Mesothelial cell of epicardium (in vitro differentiated cells): ENCODE data around the gene RCAN1. TPM values are rescaled to one million over a fixed set of nuclear protein-coding genes. Genes with fewer than 3 reads are reported as not detected.
A peak's percentile ranks its signal among the peaks of the same experiment; 100 is the strongest.

Experiments used
- DNase-seq, 2 experiments: peaks; one replicate each; pipeline ENCODE4 v3.0.0; 2021; ENCODE audit warnings: low spot score in 2 of 2; ENCODE audit not compliant: unreplicated experiment in 2 of 2
- H3K27ac Mint-ChIP-seq: 2 replicates; pipeline ENCODE4 v1.8.0; 2021; ENCODE audit warnings: mixed read lengths
- H3K27me3 Mint-ChIP-seq: 2 replicates; pipeline ENCODE4 v1.8.0; 2021; ENCODE audit warnings: low read depth, mixed read lengths
- H3K36me3 Mint-ChIP-seq: 2 replicates; pipeline ENCODE4 v1.8.0; 2021; ENCODE audit warnings: mixed read lengths
- H3K4me1 Mint-ChIP-seq: 2 replicates; pipeline ENCODE4 v1.8.0; 2021; ENCODE audit warnings: mixed read lengths
- H3K4me3 Mint-ChIP-seq: 2 replicates; pipeline ENCODE4 v1.8.0; 2021; ENCODE audit warnings: mild to moderate bottlenecking, moderate library complexity, mixed read lengths
- H3K9me3 Mint-ChIP-seq: 2 replicates; pipeline ENCODE4 v1.8.0; 2021; ENCODE audit warnings: mixed read lengths
- CTCF ChIP-seq: fragments of 200-600 bp; sonication (generic); IDR thresholded peaks from one replicate; pipeline ENCODE4 v1.5.0; 2021; ENCODE audit warnings: antibody characterized with exemption; ENCODE audit not compliant: unreplicated experiment
- total RNA-seq: library from RNA; stranded (reverse); gene quantifications from 3 replicates; pipeline ENCODE4 v1.2.1, GENCODE V29; 2021

RCAN1 gene
- total RNA-seq, 1 donor from 2014 or later: 14.8 TPM

- no peaks in the 10 kb centered on the region for H3K9me3 Mint-ChIP-seq
- no peaks in the 10 kb centered on the region for H3K4me1 Mint-ChIP-seq
- no peak for TF ChIP-seq CTCF
- no peaks in the 10 kb centered on the region for H3K36me3 Mint-ChIP-seq
- peaks cover 73% of the 10 kb centered on the region for H3K27me3 Mint-ChIP-seq
- no peak overlapping the region for H3K27ac Mint-ChIP-seq
- no peak overlapping the region for H3K4me3 Mint-ChIP-seq
- no peak for DNase-seq
These were observed 6.8 kb upstream of the RCAN1 start for GRCh38 chr21:34621434-34622350.

GRCh38 chr21:34619841-34620665 is 5.1 kb upstream of the RCAN1 start:
- H3K27ac Mint-ChIP-seq: no peak overlapping the region

GRCh38 chr21:34618941-34619340 is 4.0 kb upstream of the RCAN1 start:
- DNase-seq: no peak
- peaks cover 67% of the 10 kb centered on the region for H3K27me3 Mint-ChIP-seq
- no peak for TF ChIP-seq CTCF
- H3K4me3 Mint-ChIP-seq: no peak overlapping the region
- H3K4me1 Mint-ChIP-seq: peaks cover 5% of the 10 kb centered on the region
- H3K9me3 Mint-ChIP-seq: no peaks in the 10 kb centered on the region
- H3K36me3 Mint-ChIP-seq: no peaks in the 10 kb centered on the region
- no peak overlapping the region for H3K27ac Mint-ChIP-seq

More at GRCh38 chr21:34619841-34620665, 5.1 kb upstream of the RCAN1 start:
- H3K4me3 Mint-ChIP-seq: no peak overlapping the region
- TF ChIP-seq CTCF: no peak
- H3K9me3 Mint-ChIP-seq: no peaks in the 10 kb centered on the region
- H3K36me3 Mint-ChIP-seq: no peaks in the 10 kb centered on the region
- peaks cover 2% of the 10 kb centered on the region for H3K4me1 Mint-ChIP-seq
- H3K27me3 Mint-ChIP-seq: peaks cover 69% of the 10 kb centered on the region
- no peak for DNase-seq

GRCh38 chr21:34617753-34618339 is 2.9 kb upstream of the RCAN1 start:
- Mint-ChIP-seq H3K4me1 (peaks cover 5% of the 10 kb centered on the region), H3K4me3 (no peak overlapping the region), H3K9me3 (no peaks in the 10 kb centered on the region), H3K27ac (no peak overlapping the region), H3K27me3 (peaks cover 67% of the 10 kb centered on the region), H3K36me3 (no peaks in the 10 kb centered on the region)
- no peak for TF ChIP-seq CTCF
- DNase-seq: no peak

GRCh38 chr21:34615487-34615814 is 538 bp upstream of the RCAN1 start:
- no peak for TF ChIP-seq CTCF
- H3K27ac Mint-ChIP-seq: peak overlapping the region; percentile 66

More at GRCh38 chr21:34615487-34615814, 538 bp upstream of the RCAN1 start:
- peak overlapping the region; percentile 79 for H3K4me3 Mint-ChIP-seq
- peaks cover 67% of the 10 kb centered on the region for H3K27me3 Mint-ChIP-seq
- peaks cover 5% of the 10 kb centered on the region for H3K4me1 Mint-ChIP-seq
- no peaks in the 10 kb centered on the region for H3K9me3 Mint-ChIP-seq
- no peaks in the 10 kb centered on the region for H3K36me3 Mint-ChIP-seq
- no peak for DNase-seq
